GM23338 (cell line): ENCODE measurements around the gene CDC25B.

Experiments
- CTCF ChIP-seq, 2 experiments: fragments of 200-600 bp in 1 of 2; sonication (generic) in 1 of 2; conservative IDR thresholded peaks; 2 replicates each; pipeline versions ENCODE4 v1.5.1 to v1.6.1; 2016 to 2017; ENCODE audit warnings: antibody characterized with exemption in 2 of 2, low read depth in 2 of 2, mild to moderate bottlenecking in 2 of 2, moderate library complexity in 1 of 2
- EZH2 ChIP-seq: fragments of 200-600 bp; sonication (generic); IDR thresholded peaks from one replicate; pipeline ENCODE4 v1.8.0; 2017; ENCODE audit warnings: antibody characterized with exemption, mild to moderate bottlenecking, low read depth; ENCODE audit not compliant: unreplicated experiment
- EZH2phosphoT487 ChIP-seq: fragments of 200-600 bp; sonication (generic); IDR thresholded peaks from one replicate; pipeline ENCODE4 v1.8.1; 2018; ENCODE audit warnings: antibody characterized with exemption; ENCODE audit not compliant: unreplicated experiment
- JUNB ChIP-seq: IDR thresholded peaks from one replicate; pipeline ENCODE4 v1.6.1; 2016; ENCODE audit warnings: antibody characterized with exemption; ENCODE audit not compliant: unreplicated experiment
- POLR2AphosphoS5 ChIP-seq: IDR thresholded peaks from 2 replicates; pipeline ENCODE4 v1.6.1; 2016; ENCODE audit warnings: antibody characterized with exemption, low read depth
- REST ChIP-seq: IDR thresholded peaks from one replicate; pipeline ENCODE4 v1.6.1; 2018; ENCODE audit warnings: antibody characterized with exemption; ENCODE audit not compliant: unreplicated experiment
- ZNF462 ChIP-seq: fragments of 250-450 bp; sonication (Bioruptor Pico); IDR thresholded peaks from 2 replicates; pipeline ENCODE4 v1.5.0; 2020; ENCODE audit warnings: mild to moderate bottlenecking, moderate library complexity

GRCh38 chr20:3755269-3755668, 40.8 kb upstream of the CDC25B start:
- TF ChIP-seq CTCF (conservative IDR thresholded peaks at IDR 0.05; ENCODE audit: low read depth in 2 of 2) (no peak), ZNF462 (CRISPR knock-in tag) (no peak), EZH2 (no peak), REST (no peak), POLR2AphosphoS5 (no peak), JUNB (no peak), EZH2phosphoT487 (no peak)
